Neural cell (in vitro differentiated cells): ENCODE data around the gene FTCDNL1. TPM values are rescaled to one million over a fixed set of nuclear protein-coding genes. Genes with fewer than 3 reads are reported as not detected.

Experiments
- H2AFZ ChIP-seq: fragments of 200-600, 300-800 bp; sonication (generic), shearing (Covaris generic); 2 replicates; pipeline ENCODE4 v1.6.0; 2014; ENCODE audit warnings: low read depth, mild to moderate bottlenecking, antibody characterized with exemption, low read length, moderate library complexity
- H3F3A ChIP-seq: fragments of 200-600 bp; shearing (Covaris generic); 2 replicates; pipeline ENCODE4 v1.6.1; 2016; ENCODE audit warnings: mild to moderate bottlenecking, moderate library complexity, mixed read lengths, antibody characterized with exemption, low read length; ENCODE audit not compliant: insufficient read depth, poor library complexity, severe bottlenecking
- H3K27ac ChIP-seq: fragments of 200-600, 300-800 bp; sonication (generic), shearing (Covaris generic); 2 replicates; pipeline ENCODE4 v1.5.1; 2014; ENCODE audit warnings: mild to moderate bottlenecking, low read length, moderate library complexity
- H3K27me3 ChIP-seq: fragments of 300-800, 200-600 bp; sonication (generic), shearing (Covaris generic); 2 replicates; pipeline ENCODE4 v1.6.0; 2014; ENCODE audit warnings: mild to moderate bottlenecking, low read depth, low read length, moderate library complexity; ENCODE audit not compliant: insufficient read depth
- H3K36me3 ChIP-seq: fragments of 300-800, 200-600 bp; sonication (generic), shearing (Covaris generic); 2 replicates; pipeline ENCODE4 v1.5.1; 2014; ENCODE audit warnings: mild to moderate bottlenecking, antibody characterized with exemption, low read length, moderate library complexity; ENCODE audit not compliant: insufficient read depth
- H3K4me2 ChIP-seq: fragments of 300-800, 200-600 bp; sonication (generic), shearing (Covaris generic); 2 replicates; pipeline ENCODE4 v1.6.0; 2014; ENCODE audit warnings: mild to moderate bottlenecking, low read length
- H3K4me3 ChIP-seq: fragments of 300-800, 200-600 bp; sonication (generic), shearing (Covaris generic); 2 replicates; pipeline ENCODE4 v1.5.1; 2014; ENCODE audit warnings: mild to moderate bottlenecking, low read length, moderate library complexity
- H3K79me2 ChIP-seq: fragments of 200-600 bp; shearing (Covaris generic); replicated peaks from 2 replicates; pipeline ENCODE4 v1.6.0; 2014; ENCODE audit warnings: mild to moderate bottlenecking, low read length, moderate library complexity; ENCODE audit not compliant: insufficient read depth
- H3K9ac ChIP-seq: fragments of 300-800, 200-600 bp; sonication (generic), shearing (Covaris generic); 2 replicates; pipeline ENCODE4 v1.6.1; 2016; ENCODE audit warnings: mild to moderate bottlenecking, low read length, mixed read lengths
- H3K9me2 ChIP-seq: fragments of 200-600 bp; shearing (Covaris generic); 2 replicates; pipeline ENCODE4 v1.6.1; 2016; ENCODE audit warnings: mild to moderate bottlenecking, low read length, mixed read lengths; ENCODE audit not compliant: insufficient read depth
- H3K9me3 ChIP-seq: fragments of 200-600, 300-800 bp; sonication (generic), shearing (Covaris generic); 2 replicates; pipeline ENCODE4 v1.6.1; 2016; ENCODE audit warnings: mild to moderate bottlenecking, mixed run types, low read length, moderate library complexity, mixed read lengths
- H4K20me1 ChIP-seq: fragments of 200-600 bp; shearing (Covaris generic); 2 replicates; pipeline ENCODE4 v1.6.1; 2016; ENCODE audit warnings: mild to moderate bottlenecking, mixed run types; ENCODE audit not compliant: insufficient read depth
- CTCF ChIP-seq: fragments of 450-650 bp; IDR thresholded peaks from 2 replicates; pipeline ENCODE4 v1.5.1; 2014; ENCODE audit warnings: antibody characterized with exemption, mild to moderate bottlenecking, moderate library complexity; ENCODE audit not compliant: poor library complexity, severe bottlenecking
- EP300 ChIP-seq: fragments of 450-650 bp; conservative IDR thresholded peaks from 2 replicates; pipeline ENCODE4 v1.6.1; 2014; ENCODE audit warnings: antibody characterized with exemption, mild to moderate bottlenecking, moderate library complexity; ENCODE audit not compliant: poor library complexity, severe bottlenecking
- EZH2 ChIP-seq: fragments of 200-600, 300-800 bp; shearing (Covaris generic), sonication (generic); IDR thresholded peaks from 2 replicates; pipeline ENCODE4 v1.6.1; 2014; ENCODE audit warnings: antibody characterized with exemption, low read length, borderline replicate concordance, mild to moderate bottlenecking; ENCODE audit not compliant: insufficient read depth, poor library complexity, severe bottlenecking
- MXI1 ChIP-seq: fragments of 450-650 bp; conservative IDR thresholded peaks from 2 replicates; pipeline ENCODE4 v1.6.1; 2014; ENCODE audit warnings: antibody characterized with exemption, mild to moderate bottlenecking; ENCODE audit not compliant: poor library complexity, severe bottlenecking
- POLR2AphosphoS5 ChIP-seq: IDR thresholded peaks from 2 replicates; pipeline ENCODE4 v1.6.1; 2012
- RAD21 ChIP-seq: fragments of 450-650 bp; conservative IDR thresholded peaks from 2 replicates; pipeline ENCODE4 v1.6.1; 2014; ENCODE audit warnings: antibody characterized with exemption, mild to moderate bottlenecking, moderate library complexity
- REST ChIP-seq: IDR thresholded peaks from 2 replicates; pipeline ENCODE4 v1.6.1; 2012; ENCODE audit warnings: borderline replicate concordance
- SMC3 ChIP-seq: fragments of 450-650 bp; conservative IDR thresholded peaks from 2 replicates; pipeline ENCODE4 v1.6.1; 2014; ENCODE audit warnings: antibody characterized with exemption, mild to moderate bottlenecking, moderate library complexity; ENCODE audit not compliant: poor library complexity
- TAF1 ChIP-seq: IDR thresholded peaks from 2 replicates; pipeline ENCODE4 v1.6.1; 2012; ENCODE audit warnings: low read depth
- polyA plus RNA-seq: library from polyadenylated mRNA; depleted of rRNA; stranded (reverse); fragments of >200 nt; gene quantifications from 2 replicates; pipeline ENCODE4 v1.2.3, GENCODE V29; 2014

The FTCDNL1 gene
- polyA plus RNA-seq, 1 donor from 2014 or later = not detected

DNA sequence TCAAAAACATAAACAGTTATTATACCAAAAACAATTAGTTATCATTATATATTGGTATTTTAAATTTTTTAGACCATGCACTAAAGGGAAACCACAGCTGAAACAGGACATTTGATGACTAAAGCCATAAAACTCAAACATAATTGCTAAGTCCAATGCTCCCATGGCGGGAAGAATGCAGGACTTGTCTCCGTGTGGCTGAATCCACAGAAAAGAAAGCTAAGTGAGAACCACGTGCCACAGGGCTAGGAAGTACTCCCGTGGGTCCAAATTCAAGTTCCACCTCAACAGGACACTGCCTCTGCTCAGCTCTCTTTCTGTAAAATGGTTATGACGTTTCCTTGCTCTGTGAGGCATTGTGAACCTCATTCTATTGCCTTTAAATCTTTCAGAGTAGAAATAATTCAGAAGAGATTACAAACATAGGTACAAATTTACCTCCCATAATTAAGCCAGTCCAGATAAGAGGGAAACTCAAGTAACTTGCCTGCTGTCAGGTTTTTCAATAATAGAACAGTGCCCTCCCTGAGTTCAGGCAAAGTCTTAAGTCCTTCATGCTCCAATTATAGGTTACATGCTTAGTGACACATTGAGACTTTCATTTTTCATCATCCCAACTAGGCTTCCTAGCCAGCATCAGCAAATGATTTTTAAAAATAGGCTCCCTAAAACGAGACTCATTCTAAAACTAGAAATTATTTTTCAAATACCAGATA lies 36.7 kb downstream of the FTCDNL1 start:
- no peak for TF ChIP-seq MXI1
- no peak for TF ChIP-seq TAF1
- TF ChIP-seq REST = no peak
- TF ChIP-seq SMC3 = no peak
- Histone ChIP-seq H3K79me2 (no peaks in the 10 kb centered on the region), H3K9me3 (no peaks in the 10 kb centered on the region), H3F3A (no peaks in the 10 kb centered on the region), H3K4me3 (no peak overlapping the region), H3K4me2 (no peak overlapping the region), H4K20me1 (no peaks in the 10 kb centered on the region), H2AFZ (no peak overlapping the region), H3K9ac (no peak overlapping the region), H3K36me3 (no peaks in the 10 kb centered on the region), H3K9me2 (no peaks in the 10 kb centered on the region), H3K27me3 (no peaks in the 10 kb centered on the region), H3K27ac (no peak overlapping the region)

DNA sequence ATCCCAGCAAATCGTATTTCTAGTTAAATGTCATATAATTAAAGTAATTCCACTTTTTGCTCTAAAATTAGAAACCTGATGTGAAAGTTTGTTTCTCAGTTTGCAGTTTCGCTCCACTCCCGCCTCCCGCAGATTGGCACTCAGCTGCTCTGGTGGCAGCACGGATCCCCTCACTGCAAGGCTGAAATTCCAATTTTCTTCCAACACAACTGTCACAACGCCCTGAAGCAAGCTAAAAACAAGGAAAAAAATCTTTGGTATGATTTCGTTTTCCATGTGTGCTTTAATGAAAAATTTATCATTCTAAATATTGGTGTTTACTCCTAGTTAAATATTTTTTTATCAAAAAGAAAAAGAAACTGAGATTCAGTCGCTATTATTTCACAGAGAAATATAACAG lies 38.5 kb downstream of the FTCDNL1 start:
- Histone ChIP-seq H3K27me3 (no peaks in the 10 kb centered on the region), H3K36me3 (no peaks in the 10 kb centered on the region), H3K9ac (no peak overlapping the region), H3K79me2 (no peaks in the 10 kb centered on the region), H3K9me3 (no peaks in the 10 kb centered on the region), H3K9me2 (no peaks in the 10 kb centered on the region), H3K27ac (no peak overlapping the region), H4K20me1 (no peaks in the 10 kb centered on the region), H2AFZ (no peak overlapping the region), H3K4me2 (no peak overlapping the region), H3F3A (no peaks in the 10 kb centered on the region), H3K4me3 (no peak overlapping the region)
- no peak for TF ChIP-seq TAF1
- no peak for TF ChIP-seq SMC3
- TF ChIP-seq CTCF = no peak
- TF ChIP-seq EZH2 = no peak
- no peak for TF ChIP-seq RAD21
- TF ChIP-seq POLR2AphosphoS5 = no peak
- TF ChIP-seq EP300 = no peak
- TF ChIP-seq MXI1 = no peak
- TF ChIP-seq REST = no peak
